GM19351 (cell line): ENCODE data around the gene CIBAR2.
"Not testable (repeated sequence)": the region's sequence is repeated elsewhere in the genome, so short reads cannot be mapped to it uniquely, and the experiment has no call there.

Experiments used
- ATAC-seq: cut with Tn5 transposase; IDR thresholded peaks from one replicate; pipeline ENCODE4 v1.9.1; 2021; ENCODE audit warnings: mild to moderate bottlenecking, moderate library complexity; ENCODE audit not compliant: unreplicated experiment

Gene CIBAR2

DNA sequence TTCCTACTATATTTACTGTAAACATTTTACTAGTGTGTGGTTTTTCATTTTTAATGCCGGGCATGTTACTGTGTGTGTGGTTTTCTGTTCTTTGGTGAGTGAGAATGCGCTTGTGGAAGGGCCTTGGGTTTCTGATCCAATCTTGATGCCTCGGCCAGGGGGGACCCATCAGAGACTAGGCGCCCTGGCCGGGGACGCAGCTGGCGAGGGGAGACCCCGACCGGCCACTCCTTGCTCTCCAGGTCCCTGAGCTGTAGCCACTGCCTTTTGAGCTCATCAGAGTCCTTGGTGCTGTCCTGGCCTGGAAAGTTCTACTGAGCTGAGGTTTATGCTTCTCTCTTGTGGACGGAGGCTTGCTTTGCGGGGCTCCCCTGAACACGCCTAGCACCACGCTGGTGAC, 47.2 kb downstream of the CIBAR2 start:
- no peak for ATAC-seq

DNA sequence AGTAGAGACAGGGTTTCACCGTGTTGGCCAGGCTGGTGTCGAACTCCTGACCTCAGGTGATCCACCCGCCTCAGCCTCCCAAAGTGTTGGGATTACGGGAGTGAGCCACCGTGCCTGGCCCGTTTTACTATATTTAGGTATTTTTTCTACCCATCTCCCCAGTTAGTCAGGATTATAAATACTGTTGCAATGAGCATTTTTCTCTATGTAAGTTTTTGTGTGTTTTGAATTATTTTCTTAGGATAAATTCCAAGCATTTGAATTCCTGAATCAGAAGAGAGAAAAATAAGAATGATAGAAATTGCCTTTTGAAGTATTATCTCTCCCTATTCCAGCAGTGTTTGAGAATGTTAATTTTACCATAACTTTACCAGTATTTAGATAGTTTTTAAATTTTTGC, 48.1 kb downstream of the CIBAR2 start:
- ATAC-seq = no peak

- ATAC-seq = no peak
Observed at GRCh38 chr16:85062845-85063244, 49.4 kb downstream of the CIBAR2 start.

DNA sequence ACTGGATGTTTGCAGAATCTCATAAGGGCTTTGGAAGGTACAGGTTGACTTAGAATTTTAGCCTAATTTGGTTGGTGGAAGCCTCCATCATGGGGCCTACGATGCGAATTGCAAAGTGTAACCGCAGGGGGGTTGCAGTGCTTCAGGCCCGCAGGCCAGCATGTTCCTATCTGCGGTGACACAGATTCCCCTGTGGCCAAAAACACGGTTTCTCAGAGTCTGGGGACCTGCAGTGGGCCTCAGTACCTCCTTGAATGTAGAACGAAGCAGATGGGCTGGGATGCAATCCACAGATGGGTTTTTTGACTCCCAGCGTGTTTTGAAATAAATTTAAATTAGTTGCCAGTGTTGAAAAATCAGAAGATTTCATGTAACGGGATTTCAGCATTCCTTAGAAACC, 49.9 kb downstream of the CIBAR2 start:
- ATAC-seq = no peak

GRCh38 chr16:85061566-85061965, 50.7 kb downstream of the CIBAR2 start:
- ATAC-seq = no peak

DNA sequence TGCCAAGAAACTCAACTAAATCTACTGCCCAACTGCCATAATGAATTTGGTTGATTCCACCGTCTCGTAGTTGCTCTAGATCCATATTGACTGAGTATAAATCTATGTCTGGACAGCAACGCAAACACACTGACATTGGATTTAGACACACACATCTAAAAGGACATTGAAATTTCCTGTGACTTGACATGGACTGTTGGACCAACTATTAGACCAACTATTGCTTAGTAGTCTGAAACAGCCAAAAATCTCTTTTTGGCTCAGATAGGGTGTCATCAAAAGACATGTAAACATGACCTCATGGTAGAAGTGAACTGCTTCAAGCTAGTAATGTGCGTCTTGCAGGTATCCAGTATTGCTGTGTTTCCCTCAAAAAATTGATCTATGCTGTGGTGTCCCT, 53.4 kb downstream of the CIBAR2 start:
- ATAC-seq = no peak

DNA sequence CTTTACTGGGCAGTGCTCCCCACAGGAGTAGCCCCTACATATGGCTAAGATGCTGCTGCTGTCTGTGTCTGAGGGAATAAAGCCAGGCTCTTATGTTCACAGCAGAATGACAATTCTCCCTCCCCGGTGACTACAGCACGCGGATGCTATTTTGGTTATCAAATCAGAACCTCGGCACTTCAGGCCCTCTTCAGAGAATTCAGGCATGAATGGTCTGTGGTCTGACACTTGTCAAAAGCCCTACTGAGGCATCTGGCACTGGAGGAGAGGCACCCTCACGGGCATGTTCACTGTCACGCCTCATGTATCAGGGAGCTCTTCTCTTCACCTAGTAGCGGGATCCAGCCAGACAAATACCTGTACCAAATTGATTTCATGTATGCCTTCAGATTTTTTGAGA, 54.3 kb downstream of the CIBAR2 start:
- ATAC-seq = no peak

DNA sequence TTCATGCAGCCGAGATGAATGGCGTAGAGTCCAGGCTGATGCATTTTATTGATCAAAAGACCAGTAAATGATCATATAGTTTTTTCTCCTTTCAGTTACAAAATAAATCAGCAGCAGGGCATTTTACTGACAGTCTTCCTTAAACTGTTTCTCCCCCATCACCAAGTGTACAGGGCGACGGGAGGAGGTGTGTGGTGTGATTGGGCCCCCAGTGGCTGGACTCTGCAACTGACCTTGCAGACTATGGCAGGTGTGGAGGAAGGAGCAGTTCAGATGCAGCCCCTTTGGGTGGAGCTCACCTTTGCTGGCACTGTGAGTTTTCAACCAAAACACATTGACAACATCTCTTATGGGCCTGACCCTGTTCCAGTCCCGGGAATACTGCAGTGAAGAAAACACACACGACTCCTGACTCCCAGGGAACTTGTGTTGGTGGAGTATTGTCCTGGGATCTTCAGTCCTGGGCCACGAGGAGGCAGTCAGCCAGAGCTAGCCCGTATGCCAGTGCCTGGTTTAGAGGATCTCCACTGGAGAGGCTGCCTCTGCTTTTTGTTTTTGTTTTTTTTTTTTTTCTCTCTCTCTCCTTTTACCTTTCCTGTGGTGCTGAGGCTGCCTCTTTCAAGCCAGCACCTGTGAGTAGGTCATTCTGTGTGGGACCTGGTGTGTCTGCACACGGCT, 54.9 kb downstream of the CIBAR2 start:
- ATAC-seq = no peak

DNA sequence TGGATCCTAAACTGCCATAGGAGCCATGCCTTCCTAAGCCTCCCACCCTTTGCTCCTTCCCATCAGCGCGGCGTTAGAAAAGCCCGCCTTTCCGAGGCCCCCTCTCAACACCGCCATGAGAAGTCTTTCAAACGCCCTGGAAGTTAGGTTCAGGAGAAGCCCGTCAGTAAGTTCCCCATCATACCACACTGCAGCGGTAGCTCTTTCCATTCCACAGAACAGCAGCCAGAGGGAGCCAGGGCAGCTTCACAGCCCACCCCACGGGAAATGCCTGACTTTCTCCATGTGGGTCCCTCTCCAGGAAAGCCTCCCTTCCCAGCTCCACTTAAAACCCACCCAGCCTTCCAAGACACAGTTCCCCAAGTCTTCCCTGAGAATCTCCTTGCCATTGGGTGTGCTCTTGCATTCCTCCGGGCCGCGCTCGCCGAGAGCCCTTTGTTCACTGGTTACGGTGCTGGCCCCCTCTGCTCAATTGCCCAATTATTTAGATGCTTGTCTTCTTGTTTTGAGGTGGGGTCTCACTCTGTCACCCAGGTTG, 56.0 kb downstream of the CIBAR2 start:
- ATAC-seq = no peak

- peak; percentile 87 for ATAC-seq
Observed at GRCh38 chr16:85055493-85056210, 56.6 kb downstream of the CIBAR2 start.

DNA sequence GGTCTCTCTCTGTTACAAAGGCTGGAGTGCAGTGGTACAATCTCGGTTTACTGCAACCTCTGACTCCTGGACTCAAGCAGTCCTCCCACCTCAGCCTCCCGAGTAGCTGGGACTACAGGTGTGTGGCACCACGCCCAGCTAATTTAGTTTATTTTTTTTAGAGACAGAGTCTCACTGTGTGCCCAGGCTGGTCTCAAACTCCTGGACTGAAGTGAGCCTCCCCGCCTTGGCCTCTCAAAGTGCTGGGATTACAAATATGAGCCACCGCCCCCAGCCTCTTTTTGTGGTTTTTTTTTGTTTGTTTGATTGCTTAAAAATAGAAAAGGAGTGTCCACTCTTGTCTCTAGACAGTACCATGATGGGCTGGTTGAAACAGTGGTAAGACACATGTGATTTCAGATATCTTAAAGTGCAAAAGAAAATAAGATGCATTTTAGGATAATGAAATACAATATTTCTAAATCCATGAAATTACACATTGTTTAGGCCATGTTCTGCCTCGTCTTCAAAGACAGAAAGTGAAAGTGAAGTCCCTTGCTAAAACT, 57.3 kb downstream of the CIBAR2 start:
- no peak for ATAC-seq

DNA sequence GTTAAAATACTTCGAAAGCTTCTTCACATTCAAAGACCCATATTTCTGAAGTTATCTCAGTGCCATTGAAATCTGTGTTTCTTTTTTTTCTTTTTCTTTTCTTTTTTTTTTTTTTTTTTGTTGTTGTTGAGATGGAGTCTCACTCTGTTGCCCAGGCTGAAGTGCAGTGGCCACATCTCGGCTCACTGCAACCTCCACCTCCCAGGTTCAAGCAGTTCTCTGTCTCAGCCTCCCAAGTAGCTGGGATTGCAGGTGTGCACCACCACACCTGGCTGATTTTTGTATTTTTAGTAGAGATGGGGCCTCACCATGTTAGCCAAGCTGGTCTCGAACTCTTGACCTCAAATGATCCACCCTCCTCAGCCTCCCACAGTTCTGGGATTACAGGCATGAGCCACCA, 58.0 kb downstream of the CIBAR2 start:
- ATAC-seq = not testable (repeated sequence)

GRCh38 chr16:85052536-85052935, 59.7 kb downstream of the CIBAR2 start:
- no peak for ATAC-seq

- no peak for ATAC-seq
Observed at GRCh38 chr16:85051683-85052082, 60.6 kb downstream of the CIBAR2 start.

GRCh38 chr16:85051067-85051581, 61.1 kb downstream of the CIBAR2 start:
- ATAC-seq = no peak

- no peak for ATAC-seq
Observed at GRCh38 chr16:85049706-85050305, 62.5 kb downstream of the CIBAR2 start.

- no peak for ATAC-seq
Observed at GRCh38 chr16:85048921-85049562, 63.2 kb downstream of the CIBAR2 start.
